Suprapubic skin (tissue), 4 donors: Measurements from ENCODE around the gene ZBTB16. TPM values are rescaled to one million over a fixed set of nuclear protein-coding genes. Genes with fewer than 3 reads are reported as not detected.

ENCODE experiments used
- DNase-seq, 2 donors: peaks; one replicate each; pipeline ENCODE4 v3.0.0-alpha.2; 2019; ENCODE audit warnings: low spot score in 2 of 2
- H3K27ac ChIP-seq: fragments of 200-600 bp; sonication (generic); one replicate; pipeline ENCODE4 v1.5.1; 2019
- H3K27me3 ChIP-seq: fragments of 200-600 bp; sonication (generic); one replicate; pipeline ENCODE4 v1.5.1; 2019
- H3K36me3 ChIP-seq: fragments of 200-600 bp; sonication (generic); one replicate; pipeline ENCODE4 v1.5.1; 2019
- H3K4me1 ChIP-seq: fragments of 200-600 bp; sonication (generic); one replicate; pipeline ENCODE4 v1.5.1; 2019
- H3K4me3 ChIP-seq: fragments of 200-600 bp; sonication (generic); one replicate; pipeline ENCODE4 v1.5.1; 2019; ENCODE audit warnings: mild to moderate bottlenecking
- H3K9me3 ChIP-seq: fragments of 200-600 bp; sonication (generic); one replicate; pipeline ENCODE4 v1.5.1; 2019
- CTCF ChIP-seq, 2 donors: fragments of 200-600 bp in 1 of 2; fragments of 450-650 bp in 1 of 2; sonication (generic) in 1 of 2; IDR thresholded peaks; one replicate each; pipeline ENCODE4 v1.5.1; 2016 to 2019; ENCODE audit warnings: antibody characterized with exemption in 2 of 2, mild to moderate bottlenecking in 1 of 2, moderate library complexity in 1 of 2
- EP300 ChIP-seq: sonication (generic); formaldehyde crosslinking; IDR thresholded peaks from one replicate; pipeline ENCODE4 v1.6.1; 2017; ENCODE audit warnings: antibody characterized with exemption
- POLR2A ChIP-seq, 2 donors: fragments of 450-650 bp; IDR thresholded peaks; one replicate each; pipeline ENCODE4 v1.6.1; 2017; ENCODE audit warnings: antibody characterized with exemption in 2 of 2, mild to moderate bottlenecking in 2 of 2, moderate library complexity in 2 of 2
- POLR2AphosphoS5 ChIP-seq, 3 donors: sonication (generic); formaldehyde crosslinking; IDR thresholded peaks; one replicate each; pipeline ENCODE4 v1.6.1; 2017; ENCODE audit warnings: antibody characterized with exemption in 3 of 3
- WGBS: methylation state at CpG from one replicate; pipeline ENCODE4 v1.1.5; 2018; 5-methylcytosine and 5-hydroxymethylcytosine counted together
- total RNA-seq, 4 donors: library from RNA; depleted of rRNA; stranded (reverse); fragments of >200 nt; gene quantifications; one replicate each; pipeline ENCODE4 v1.1.0, GENCODE V29; 2016

Gene ZBTB16
- total RNA-seq, 4 donors from 2014 or later, result 142 to 474 (median 232) TPM

GRCh38 chr11:114259124-114259526, 199.6 kb downstream of the ZBTB16 start:
- H3K27ac ChIP-seq, result peak overlapping the region; percentile 60
- peaks cover 9% of the 10 kb centered on the region for H3K36me3 ChIP-seq
- no peaks in the 10 kb centered on the region for H3K9me3 ChIP-seq
- H3K4me3 ChIP-seq, result no peak overlapping the region
- DNase-seq, result peak in 1 of 2 donors; percentile 82
- TF ChIP-seq POLR2A (IDR thresholded peaks at IDR 0.05), result no peak
- TF ChIP-seq EP300, result no peak
- TF ChIP-seq POLR2AphosphoS5 (IDR thresholded peaks at IDR 0.05), result peak in 1 of 3 donors; percentile 48
- H3K27me3 ChIP-seq, result no peaks in the 10 kb centered on the region
- peaks cover 49% of the 10 kb centered on the region for H3K4me1 ChIP-seq
- 41% methylated on average over 9 of the region's 10 CpGs for WGBS

GRCh38 chr11:114259551-114259983, 200.1 kb downstream of the ZBTB16 start:
- Histone ChIP-seq H3K4me3 (no peak overlapping the region), H3K9me3 (no peaks in the 10 kb centered on the region), H3K27ac (peak overlapping the region; percentile 60), H3K4me1 (peaks cover 49% of the 10 kb centered on the region), H3K27me3 (no peaks in the 10 kb centered on the region), H3K36me3 (peaks cover 6% of the 10 kb centered on the region)
- WGBS, result 67% methylated on average over 9 of the region's 12 CpGs
- DNase-seq, result no peak
- TF ChIP-seq CTCF (IDR thresholded peaks at IDR 0.05) (no peak), POLR2AphosphoS5 (IDR thresholded peaks at IDR 0.05) (peak in 1 of 3 donors; percentile 13)

- H3K9me3 ChIP-seq, result no peaks in the 10 kb centered on the region
- H3K4me1 ChIP-seq, result peaks cover 49% of the 10 kb centered on the region
- DNase-seq, result no peak
- H3K36me3 ChIP-seq, result peaks cover 6% of the 10 kb centered on the region
- WGBS, result 86% methylated on average over 4 of the region's 6 CpGs
- H3K27me3 ChIP-seq, result no peaks in the 10 kb centered on the region
- H3K27ac ChIP-seq, result peak overlapping the region; percentile 60
- TF ChIP-seq CTCF (IDR thresholded peaks at IDR 0.05), result no peak
- TF ChIP-seq POLR2A (IDR thresholded peaks at IDR 0.05), result no peak
- TF ChIP-seq EP300, result no peak
- H3K4me3 ChIP-seq, result no peak overlapping the region
Measured at GRCh38 chr11:114260077-114260476, 200.6 kb downstream of the ZBTB16 start.

- H3K27ac ChIP-seq, result peak overlapping the region; percentile 60
- H3K9me3 ChIP-seq, result no peaks in the 10 kb centered on the region
- no peak for DNase-seq
- peaks cover 6% of the 10 kb centered on the region for H3K36me3 ChIP-seq
- WGBS, result 56% methylated on average over 6 of the region's 9 CpGs
- TF ChIP-seq POLR2AphosphoS5 (IDR thresholded peaks at IDR 0.05) (peak in 1 of 3 donors; percentile 36), CTCF (IDR thresholded peaks at IDR 0.05) (no peak)
- H3K4me1 ChIP-seq, result peaks cover 49% of the 10 kb centered on the region
- H3K27me3 ChIP-seq, result no peaks in the 10 kb centered on the region
- H3K4me3 ChIP-seq, result no peak overlapping the region
Measured at GRCh38 chr11:114260483-114260882, 201.0 kb downstream of the ZBTB16 start.

GRCh38 chr11:114261791-114262190, 202.3 kb downstream of the ZBTB16 start:
- WGBS, result 81% methylated on average over 7 of the region's 7 CpGs
- no peaks in the 10 kb centered on the region for H3K36me3 ChIP-seq
- H3K4me3 ChIP-seq, result no peak overlapping the region
- no peak overlapping the region for H3K27ac ChIP-seq
- DNase-seq, result no peak
- peaks cover 42% of the 10 kb centered on the region for H3K4me1 ChIP-seq
- TF ChIP-seq CTCF (IDR thresholded peaks at IDR 0.05) (no peak), POLR2AphosphoS5 (IDR thresholded peaks at IDR 0.05) (no peak), POLR2A (IDR thresholded peaks at IDR 0.05) (no peak), EP300 (no peak)
- H3K27me3 ChIP-seq, result no peaks in the 10 kb centered on the region
- H3K9me3 ChIP-seq, result no peaks in the 10 kb centered on the region
